Suprapubic skin (tissue), 4 donors: ENCODE results near the gene MS4A10. TPM values are rescaled to one million over a fixed set of nuclear protein-coding genes. Genes with fewer than 3 reads are reported as not detected.
A peak's percentile ranks its signal among the peaks of the same experiment; 100 is the strongest.

Source experiments
- DNase-seq, 2 donors: peaks; one replicate each; pipeline ENCODE4 v3.0.0-alpha.2; 2019; ENCODE audit warnings: low spot score in 2 of 2
- H3K27ac ChIP-seq: fragments of 200-600 bp; sonication (generic); one replicate; pipeline ENCODE4 v1.5.1; 2019
- H3K27me3 ChIP-seq: fragments of 200-600 bp; sonication (generic); one replicate; pipeline ENCODE4 v1.5.1; 2019
- H3K36me3 ChIP-seq: fragments of 200-600 bp; sonication (generic); one replicate; pipeline ENCODE4 v1.5.1; 2019
- H3K4me1 ChIP-seq: fragments of 200-600 bp; sonication (generic); one replicate; pipeline ENCODE4 v1.5.1; 2019
- H3K4me3 ChIP-seq: fragments of 200-600 bp; sonication (generic); one replicate; pipeline ENCODE4 v1.5.1; 2019; ENCODE audit warnings: mild to moderate bottlenecking
- H3K9me3 ChIP-seq: fragments of 200-600 bp; sonication (generic); one replicate; pipeline ENCODE4 v1.5.1; 2019
- CTCF ChIP-seq, 2 donors: fragments of 200-600 bp in 1 of 2; fragments of 450-650 bp in 1 of 2; sonication (generic) in 1 of 2; IDR thresholded peaks; one replicate each; pipeline ENCODE4 v1.5.1; 2016 to 2019; ENCODE audit warnings: antibody characterized with exemption in 2 of 2, mild to moderate bottlenecking in 1 of 2, moderate library complexity in 1 of 2
- EP300 ChIP-seq: sonication (generic); formaldehyde crosslinking; IDR thresholded peaks from one replicate; pipeline ENCODE4 v1.6.1; 2017; ENCODE audit warnings: antibody characterized with exemption
- POLR2A ChIP-seq, 2 donors: fragments of 450-650 bp; IDR thresholded peaks; one replicate each; pipeline ENCODE4 v1.6.1; 2017; ENCODE audit warnings: antibody characterized with exemption in 2 of 2, mild to moderate bottlenecking in 2 of 2, moderate library complexity in 2 of 2
- POLR2AphosphoS5 ChIP-seq, 3 donors: sonication (generic); formaldehyde crosslinking; IDR thresholded peaks; one replicate each; pipeline ENCODE4 v1.6.1; 2017; ENCODE audit warnings: antibody characterized with exemption in 3 of 3
- WGBS: methylation state at CpG from one replicate; pipeline ENCODE4 v1.1.5; 2018; 5-methylcytosine and 5-hydroxymethylcytosine counted together
- total RNA-seq, 4 donors: library from RNA; depleted of rRNA; stranded (reverse); fragments of >200 nt; gene quantifications; one replicate each; pipeline ENCODE4 v1.1.0, GENCODE V29; 2016

MS4A10 gene
- total RNA-seq, 4 donors from 2014 or later, result not detected

- WGBS, result 56% methylated on average over 4 of the region's 4 CpGs
- peak in 1 of 2 donors; percentile 16 for DNase-seq
- H3K9me3 ChIP-seq, result no peaks in the 10 kb centered on the region
- H3K4me3 ChIP-seq, result no peak overlapping the region
- peaks cover 28% of the 10 kb centered on the region for H3K27me3 ChIP-seq
- no peaks in the 10 kb centered on the region for H3K4me1 ChIP-seq
- no peak overlapping the region for H3K27ac ChIP-seq
- no peak for TF ChIP-seq EP300
- no peak for TF ChIP-seq POLR2AphosphoS5 (IDR thresholded peaks at IDR 0.05)
- no peak for TF ChIP-seq POLR2A (IDR thresholded peaks at IDR 0.05)
- TF ChIP-seq CTCF (IDR thresholded peaks at IDR 0.05), result no peak
- no peaks in the 10 kb centered on the region for H3K36me3 ChIP-seq
Measured at GRCh38 chr11:60761436-60762190, 23.5 kb upstream of the MS4A10 start.

- peaks cover 29% of the 10 kb centered on the region for H3K27me3 ChIP-seq
- no peak overlapping the region for H3K27ac ChIP-seq
- H3K4me3 ChIP-seq, result no peak overlapping the region
- DNase-seq, result peak in 1 of 2 donors; percentile 16
- no peaks in the 10 kb centered on the region for H3K36me3 ChIP-seq
- H3K4me1 ChIP-seq, result no peaks in the 10 kb centered on the region
- no peak for TF ChIP-seq POLR2A (IDR thresholded peaks at IDR 0.05)
- 78% methylated on average over 11 of the region's 11 CpGs for WGBS
- H3K9me3 ChIP-seq, result no peaks in the 10 kb centered on the region
Measured at GRCh38 chr11:60762851-60763691, 22.1 kb upstream of the MS4A10 start.

- Histone ChIP-seq H3K27ac (no peak overlapping the region), H3K4me3 (no peak overlapping the region), H3K4me1 (no peaks in the 10 kb centered on the region), H3K27me3 (peaks cover 29% of the 10 kb centered on the region), H3K9me3 (no peaks in the 10 kb centered on the region), H3K36me3 (no peaks in the 10 kb centered on the region)
- TF ChIP-seq POLR2AphosphoS5 (IDR thresholded peaks at IDR 0.05), result no peak
- no peak for TF ChIP-seq CTCF (IDR thresholded peaks at IDR 0.05)
- TF ChIP-seq EP300, result no peak
- TF ChIP-seq POLR2A (IDR thresholded peaks at IDR 0.05), result no peak
- 90% methylated on average over 11 of the region's 11 CpGs for WGBS
- DNase-seq, result peak in 1 of 2 donors; percentile 55
Measured at GRCh38 chr11:60763692-60764369, 21.3 kb upstream of the MS4A10 start.

GRCh38 chr11:60764879-60765278 is 20.3 kb upstream of the MS4A10 start:
- H3K36me3 ChIP-seq, result no peaks in the 10 kb centered on the region
- H3K27ac ChIP-seq, result no peak overlapping the region
- no peaks in the 10 kb centered on the region for H3K4me1 ChIP-seq
- peak in 1 of 2 donors; percentile 2 for DNase-seq
- H3K4me3 ChIP-seq, result no peak overlapping the region
- H3K27me3 ChIP-seq, result peaks cover 29% of the 10 kb centered on the region
- 24% methylated on average over 1 of the region's 1 CpG for WGBS
- TF ChIP-seq POLR2A (IDR thresholded peaks at IDR 0.05) (no peak), CTCF (IDR thresholded peaks at IDR 0.05) (no peak), EP300 (no peak), POLR2AphosphoS5 (IDR thresholded peaks at IDR 0.05) (no peak)
- no peaks in the 10 kb centered on the region for H3K9me3 ChIP-seq

GRCh38 chr11:60765355-60765754 is 19.8 kb upstream of the MS4A10 start:
- Histone ChIP-seq H3K36me3 (no peaks in the 10 kb centered on the region), H3K4me3 (no peak overlapping the region), H3K9me3 (no peaks in the 10 kb centered on the region), H3K27ac (no peak overlapping the region), H3K4me1 (no peaks in the 10 kb centered on the region), H3K27me3 (peaks cover 29% of the 10 kb centered on the region)
- peak in 1 of 2 donors; percentile 16 for DNase-seq
- 91% methylated on average over 5 of the region's 5 CpGs for WGBS
- TF ChIP-seq POLR2A (IDR thresholded peaks at IDR 0.05), result no peak
- no peak for TF ChIP-seq POLR2AphosphoS5 (IDR thresholded peaks at IDR 0.05)
- no peak for TF ChIP-seq CTCF (IDR thresholded peaks at IDR 0.05)
- no peak for TF ChIP-seq EP300
